ENCODE measurements around the gene ZNF619. TPM values are rescaled to one million over a fixed set of nuclear protein-coding genes. Genes with fewer than 3 reads are reported as not detected.

The ZNF619 gene
- total and polyA plus RNA-seq, 9 of the 15 experiments (the other 6 are each of a cell fraction or from before 2014, with no cell fraction given), result 1.3 to 9.1 (median 6.3) TPM

DNA sequence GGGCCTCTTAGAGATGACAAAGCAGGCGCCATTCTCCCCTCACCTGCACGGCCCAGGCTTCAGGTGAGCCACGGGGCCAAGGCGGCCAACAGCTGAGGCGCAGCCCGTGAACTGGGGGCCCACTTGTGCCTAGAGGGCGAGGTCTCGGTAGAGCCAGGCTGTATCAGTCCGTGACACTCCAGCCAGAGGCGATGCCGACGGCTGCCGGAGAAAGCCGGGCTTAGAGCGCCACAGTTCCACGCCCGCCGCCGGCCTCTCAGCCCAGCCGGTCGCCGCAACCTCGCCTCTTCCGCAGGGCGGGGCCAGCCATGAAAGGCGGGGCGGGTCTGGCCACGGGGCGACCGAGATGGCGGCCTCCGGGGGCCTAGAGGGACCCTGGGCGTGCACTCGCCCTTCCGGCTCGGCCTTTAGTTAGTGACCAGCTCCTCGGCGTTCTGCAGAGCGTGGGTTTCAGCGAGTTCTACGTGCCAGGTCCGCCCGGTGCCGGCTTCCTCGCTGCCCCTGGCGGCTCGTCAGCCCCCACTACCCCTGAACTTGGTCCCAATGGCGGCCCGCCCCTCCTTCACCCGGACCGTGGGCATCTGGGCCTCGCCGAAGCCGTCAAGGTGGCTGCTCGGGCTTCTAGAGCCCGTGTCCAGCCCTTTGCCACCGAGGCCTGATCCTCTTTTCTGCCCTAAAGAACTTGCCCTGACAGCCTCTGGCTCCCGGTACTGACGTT is 47.8 kb downstream of the ZNF619 start, which contains the start of gene ZNF621 (continued):
- TF ChIP-seq, protein P1, sequence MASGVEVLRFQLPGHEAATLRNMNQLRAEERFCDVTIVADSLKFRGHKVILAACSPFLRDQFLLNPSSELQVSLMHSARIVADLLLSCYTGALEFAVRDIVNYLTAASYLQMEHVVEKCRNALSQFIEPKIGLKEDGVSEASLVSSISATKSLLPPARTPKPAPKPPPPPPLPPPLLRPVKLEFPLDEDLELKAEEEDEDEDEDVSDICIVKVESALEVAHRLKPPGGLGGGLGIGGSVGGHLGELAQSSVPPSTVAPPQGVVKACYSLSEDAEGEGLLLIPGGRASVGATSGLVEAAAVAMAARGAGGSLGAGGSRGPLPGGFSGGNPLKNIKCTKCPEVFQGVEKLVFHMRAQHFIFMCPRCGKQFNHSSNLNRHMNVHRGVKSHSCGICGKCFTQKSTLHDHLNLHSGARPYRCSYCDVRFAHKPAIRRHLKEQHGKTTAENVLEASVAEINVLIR (CRISPR knock-in tag; IDR thresholded peaks at IDR 0.05), result no peak
- TF ChIP-seq TEAD1 (CRISPR knock-in tag; IDR thresholded peaks at IDR 0.05) (no peak; a peak in 2 of 4 replicates), NRF1 (conservative IDR thresholded peaks at IDR 0.05 in 1 of 2, IDR thresholded peaks at IDR 0.05 in 1 of 2) (peak; percentile 22 to 37; a peak in 1 of 4 replicates), NONO (IDR thresholded peaks at IDR 0.05; ENCODE audit: low read depth in 2 of 2, low read length in 1 of 2) (peak; percentile 75 to 88; a peak in 2 of 4 replicates), MAFG (tag; conservative IDR thresholded peaks at IDR 0.05) (no peak), ZNF217 (CRISPR knock-in tag; IDR thresholded peaks at IDR 0.05) (no peak), HDAC8 (tag; IDR thresholded peaks at IDR 0.05) (peak; percentile 45; the same call in 1 of the 2 replicates), GATAD2A (IDR thresholded peaks at IDR 0.05) (no peak), ZNF282 (CRISPR knock-in tag; IDR thresholded peaks at IDR 0.05) (no peak), RUNX1 (IDR thresholded peaks at IDR 0.05; ENCODE audit: low read depth) (no peak), FOXJ3 (CRISPR knock-in tag; IDR thresholded peaks at IDR 0.05) (no peak), SNRNP70 (optimal IDR thresholded peaks at IDR 0.05; ENCODE audit: low read depth, low read length) (no peak), CBX5 (IDR thresholded peaks at IDR 0.05; ENCODE audit: borderline replicate concordance, low read depth) (no peak), CCNT2 (IDR thresholded peaks at IDR 0.05; ENCODE audit: borderline replicate concordance, extremely low read depth, insufficient read length, low read depth, low read length) (peak; percentile 88), NFIX (CRISPR knock-in tag; IDR thresholded peaks at IDR 0.05; ENCODE audit: low read depth) (no peak), FOXJ2 (tag; IDR thresholded peaks at IDR 0.05) (no peak), MIER1 (IDR thresholded peaks at IDR 0.05; ENCODE audit: low read depth) (no peak), ZNF3 (CRISPR knock-in tag; IDR thresholded peaks at IDR 0.05) (no peak)
- TF ChIP-seq, protein P2, sequence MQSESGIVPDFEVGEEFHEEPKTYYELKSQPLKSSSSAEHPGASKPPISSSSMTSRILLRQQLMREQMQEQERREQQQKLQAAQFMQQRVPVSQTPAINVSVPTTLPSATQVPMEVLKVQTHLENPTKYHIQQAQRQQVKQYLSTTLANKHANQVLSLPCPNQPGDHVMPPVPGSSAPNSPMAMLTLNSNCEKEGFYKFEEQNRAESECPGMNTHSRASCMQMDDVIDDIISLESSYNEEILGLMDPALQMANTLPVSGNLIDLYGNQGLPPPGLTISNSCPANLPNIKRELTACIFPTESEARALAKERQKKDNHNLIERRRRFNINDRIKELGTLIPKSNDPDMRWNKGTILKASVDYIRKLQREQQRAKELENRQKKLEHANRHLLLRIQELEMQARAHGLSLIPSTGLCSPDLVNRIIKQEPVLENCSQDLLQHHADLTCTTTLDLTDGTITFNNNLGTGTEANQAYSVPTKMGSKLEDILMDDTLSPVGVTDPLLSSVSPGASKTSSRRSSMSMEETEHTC (IDR thresholded peaks at IDR 0.05), result peak; percentile 42; the same call in 1 of the 2 replicates
- TF ChIP-seq, protein P3, sequence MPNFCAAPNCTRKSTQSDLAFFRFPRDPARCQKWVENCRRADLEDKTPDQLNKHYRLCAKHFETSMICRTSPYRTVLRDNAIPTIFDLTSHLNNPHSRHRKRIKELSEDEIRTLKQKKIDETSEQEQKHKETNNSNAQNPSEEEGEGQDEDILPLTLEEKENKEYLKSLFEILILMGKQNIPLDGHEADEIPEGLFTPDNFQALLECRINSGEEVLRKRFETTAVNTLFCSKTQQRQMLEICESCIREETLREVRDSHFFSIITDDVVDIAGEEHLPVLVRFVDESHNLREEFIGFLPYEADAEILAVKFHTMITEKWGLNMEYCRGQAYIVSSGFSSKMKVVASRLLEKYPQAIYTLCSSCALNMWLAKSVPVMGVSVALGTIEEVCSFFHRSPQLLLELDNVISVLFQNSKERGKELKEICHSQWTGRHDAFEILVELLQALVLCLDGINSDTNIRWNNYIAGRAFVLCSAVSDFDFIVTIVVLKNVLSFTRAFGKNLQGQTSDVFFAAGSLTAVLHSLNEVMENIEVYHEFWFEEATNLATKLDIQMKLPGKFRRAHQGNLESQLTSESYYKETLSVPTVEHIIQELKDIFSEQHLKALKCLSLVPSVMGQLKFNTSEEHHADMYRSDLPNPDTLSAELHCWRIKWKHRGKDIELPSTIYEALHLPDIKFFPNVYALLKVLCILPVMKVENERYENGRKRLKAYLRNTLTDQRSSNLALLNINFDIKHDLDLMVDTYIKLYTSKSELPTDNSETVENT (CRISPR knock-in tag; IDR thresholded peaks at IDR 0.05), result peak; percentile 100
- TF ChIP-seq, protein P4, sequence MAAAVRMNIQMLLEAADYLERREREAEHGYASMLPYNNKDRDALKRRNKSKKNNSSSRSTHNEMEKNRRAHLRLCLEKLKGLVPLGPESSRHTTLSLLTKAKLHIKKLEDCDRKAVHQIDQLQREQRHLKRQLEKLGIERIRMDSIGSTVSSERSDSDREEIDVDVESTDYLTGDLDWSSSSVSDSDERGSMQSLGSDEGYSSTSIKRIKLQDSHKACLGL (CRISPR knock-in tag; IDR thresholded peaks at IDR 0.05; ENCODE audit: borderline replicate concordance, poor library complexity, severe bottlenecking), result peak; percentile 45
- TF ChIP-seq, protein P5, sequence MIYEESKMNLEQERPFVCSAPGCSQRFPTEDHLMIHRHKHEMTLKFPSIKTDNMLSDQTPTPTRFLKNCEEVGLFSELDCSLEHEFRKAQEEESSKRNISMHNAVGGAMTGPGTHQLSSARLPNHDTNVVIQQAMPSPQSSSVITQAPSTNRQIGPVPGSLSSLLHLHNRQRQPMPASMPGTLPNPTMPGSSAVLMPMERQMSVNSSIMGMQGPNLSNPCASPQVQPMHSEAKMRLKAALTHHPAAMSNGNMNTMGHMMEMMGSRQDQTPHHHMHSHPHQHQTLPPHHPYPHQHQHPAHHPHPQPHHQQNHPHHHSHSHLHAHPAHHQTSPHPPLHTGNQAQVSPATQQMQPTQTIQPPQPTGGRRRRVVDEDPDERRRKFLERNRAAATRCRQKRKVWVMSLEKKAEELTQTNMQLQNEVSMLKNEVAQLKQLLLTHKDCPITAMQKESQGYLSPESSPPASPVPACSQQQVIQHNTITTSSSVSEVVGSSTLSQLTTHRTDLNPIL (CRISPR knock-in tag; IDR thresholded peaks at IDR 0.05), result 0 out of 2 replicates have a peak, but pooled peaks have one; percentile 17

Measured in K562 (cell line).